Measurements from ENCODE around the gene CFAP43. TPM values are rescaled to one million over a fixed set of nuclear protein-coding genes. Genes with fewer than 3 reads are reported as not detected.
"Not testable (repeated sequence)": the region's sequence is repeated elsewhere in the genome, so short reads cannot be mapped to it uniquely, and the experiment has no call there.

CFAP43 gene
- total and polyA plus RNA-seq, 12 donors = 0.06 to 0.37 (median 0.12) TPM; not detected in 6

DNA sequence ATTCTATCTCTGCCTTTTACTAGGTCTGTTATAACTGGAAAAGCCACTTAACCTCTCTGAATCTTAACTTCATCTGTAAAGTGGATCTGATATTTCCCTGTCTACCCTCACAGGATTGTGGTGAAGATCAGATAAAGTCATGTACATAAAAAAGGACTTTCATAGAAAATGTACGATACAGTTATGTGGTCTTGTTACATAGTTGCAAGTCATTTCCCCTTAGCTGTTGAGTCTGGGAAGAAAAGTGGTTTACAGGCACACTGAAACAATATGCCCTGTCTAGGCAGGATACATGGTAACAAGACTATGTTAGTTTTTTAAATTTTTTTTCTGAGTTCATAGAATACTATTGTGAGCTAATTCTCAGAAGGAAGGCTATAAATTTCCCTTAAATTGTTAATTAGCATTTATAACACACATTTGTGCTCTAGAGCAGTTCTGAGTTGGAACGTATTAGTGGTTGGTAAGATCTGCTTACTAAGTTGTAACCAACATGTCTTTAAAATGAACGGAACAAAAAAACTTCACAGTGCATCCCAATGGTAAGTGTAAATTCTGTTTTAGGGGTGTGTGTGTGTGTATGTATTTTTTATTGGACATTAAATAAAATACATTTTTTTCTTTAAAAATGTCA lies 15.5 kb upstream of the CFAP43 start:
- peak overlapping the region in 1 of 10 donors; percentile 84 for H3K27ac ChIP-seq

GRCh38 chr10:104246976-104247375 lies 14.8 kb upstream of the CFAP43 start:
- TF ChIP-seq CTCF (IDR thresholded peaks at IDR 0.05) = no peak
- intact Hi-C loops (cut with DNase I) = no loop called here
- peaks cover 0 to 6% (median 0%) of the 10 kb centered on the region in 11 donors for H3K9me3 ChIP-seq
- H3K4me1 ChIP-seq = peaks cover 0 to 16% (median 0%) of the 10 kb centered on the region in 9 donors
- no peaks in the 10 kb centered on the region for H3K27me3 ChIP-seq
- ATAC-seq (peak in 6 of 8 donors; percentile 34 to 89 (median 56)), DNase-seq (peak in 1 of 2 donors; percentile 13)
- H3K36me3 ChIP-seq = no peaks in the 10 kb centered on the region
- H3K4me3 ChIP-seq = peak overlapping the region in 1 of 10 donors; percentile 8
- 53 to 65% methylated on average over 2 of the region's 2 CpGs for WGBS, 2 donors
- peak overlapping the region in 1 of 10 donors; percentile 84 for H3K27ac ChIP-seq

More for the DNA sequence above, 15.5 kb upstream of the CFAP43 start:
- Histone ChIP-seq H3K9me3 (peaks cover 0 to 6% (median 0%) of the 10 kb centered on the region in 11 donors), H3K4me3 (peak overlapping the region in 1 of 10 donors; percentile 8), H3K27me3 (no peaks in the 10 kb centered on the region), H3K36me3 (no peaks in the 10 kb centered on the region), H3K4me1 (peaks cover 0 to 16% (median 0%) of the 10 kb centered on the region in 9 donors)
- TF ChIP-seq CTCF (IDR thresholded peaks at IDR 0.05) = no peak
- intact Hi-C loops (cut with DNase I) = no loop called here
- WGBS, 2 donors = 82 to 84% methylated on average over 3 of the region's 3 CpGs
- DNase-seq = no peak
- ATAC-seq = no peak

- intact Hi-C loops (cut with DNase I) = no loop called here
- DNase-seq (no peak), ATAC-seq (no peak)
- 96% methylated on average over 34 of the region's 34 CpGs for WGBS, 2 donors
- H3K27me3 ChIP-seq = peaks cover 0 to 9% (median 0%) of the 10 kb centered on the region in 7 donors
- H3K27ac ChIP-seq = no peak overlapping the region
- peaks cover 0 to 6% (median 0%) of the 10 kb centered on the region in 11 donors for H3K9me3 ChIP-seq
- no peak for TF ChIP-seq CTCF (IDR thresholded peaks at IDR 0.05)
- peaks cover 0 to 16% (median 0%) of the 10 kb centered on the region in 9 donors for H3K4me1 ChIP-seq
- no peak overlapping the region for H3K4me3 ChIP-seq
- H3K36me3 ChIP-seq = no peaks in the 10 kb centered on the region
Observed at GRCh38 chr10:104245066-104245632, 13.0 kb upstream of the CFAP43 start.

GRCh38 chr10:104243512-104243911 lies 11.3 kb upstream of the CFAP43 start:
- Histone ChIP-seq H3K4me3 (no peak overlapping the region), H3K27me3 (peaks cover 0 to 11% (median 0%) of the 10 kb centered on the region in 7 donors), H3K4me1 (peaks cover 0 to 16% (median 0%) of the 10 kb centered on the region in 9 donors), H3K9me3 (peaks cover 0 to 6% (median 0%) of the 10 kb centered on the region in 11 donors), H3K27ac (no peak overlapping the region), H3K36me3 (no peaks in the 10 kb centered on the region)
- intact Hi-C loops (cut with DNase I) = no loop called here
- TF ChIP-seq CTCF (IDR thresholded peaks at IDR 0.05) = no peak
- 67 to 69% methylated on average over 5 of the region's 5 CpGs for WGBS, 2 donors
- ATAC-seq (no peak), DNase-seq (no peak)

DNA sequence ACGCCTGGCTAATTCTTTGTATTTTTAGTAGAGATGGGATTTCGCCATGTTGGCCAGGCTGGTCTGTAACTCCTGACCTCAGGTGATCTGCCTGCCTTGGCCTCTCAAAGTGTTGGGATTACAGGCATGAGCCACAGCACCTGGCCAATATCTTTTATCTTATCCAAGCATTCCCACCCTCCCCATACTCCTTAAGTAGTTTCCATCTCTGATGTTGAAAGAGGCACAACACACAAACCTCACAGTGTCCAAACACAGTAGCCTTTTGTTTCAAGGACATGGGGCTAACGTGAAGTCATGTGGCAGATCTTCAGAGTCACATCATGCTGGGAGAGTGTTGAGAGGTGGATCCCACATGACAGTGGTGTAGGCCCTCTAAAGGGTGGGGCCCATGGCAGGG lies 10.8 kb upstream of the CFAP43 start:
- H3K4me3 ChIP-seq; ATAC-seq; DNase-seq; H3K9me3 ChIP-seq; H3K36me3 ChIP-seq; H3K27ac ChIP-seq; intact Hi-C loops (cut with DNase I): not testable (repeated sequence)
- WGBS, 2 donors = 80 to 89% methylated on average over 3 of the region's 3 CpGs
- peaks cover 0 to 11% (median 0%) of the 10 kb centered on the region in 7 donors for H3K27me3 ChIP-seq
- H3K4me1 ChIP-seq = peaks cover 0 to 15% (median 0%) of the 10 kb centered on the region in 9 donors
